ENCODE results near the gene ELOF1. TPM values are rescaled to one million over a fixed set of nuclear protein-coding genes. Genes with fewer than 3 reads are reported as not detected.

The ELOF1 gene
- total RNA-seq, 1 experiment from 2014 or later, result 65.5 TPM

GRCh38 chr19:11555246-11555645, 3.8 kb downstream of the ELOF1 start:
- Histone ChIP-seq H3K9me3 (ENCODE audit: insufficient read depth, low read depth) (no peaks in the 10 kb centered on the region), H3K27ac (no peak overlapping the region), H3K4me1 (replicated peaks; ENCODE audit: insufficient read depth) (peaks cover 9% of the 10 kb centered on the region; the same call in 1 of the 2 replicates), H3K27me3 (ENCODE audit: insufficient read depth, low read depth) (no peaks in the 10 kb centered on the region), H3K4me2 (no peak overlapping the region), H3K79me2 (ENCODE audit: low read depth) (peaks cover 51% of the 10 kb centered on the region), H2AFZ (no peak overlapping the region), H3K9me2 (ENCODE audit: insufficient read depth) (no peaks in the 10 kb centered on the region), H4K20me1 (ENCODE audit: insufficient read depth) (peaks cover 24% of the 10 kb centered on the region), H3F3A (ENCODE audit: insufficient read depth, low read depth) (peaks cover 10% of the 10 kb centered on the region; the same call in 1 of the 2 replicates), H3K36me3 (ENCODE audit: low read depth) (0 out of 2 replicates have a peak, but pooled peaks cover 11% of the 10 kb centered on the region), H3K4me3 (no peak overlapping the region)
- ChIA-PET CTCF (interaction anchor here (0.7 kb wide), 1 partner anchor 305 kb away, joined by 7 read pairs; no protein-coding TSS in a partner anchor), POLR2A (ENCODE audit: unreplicated experiment) (no interaction called here)
- BruUV-seq (replicated peaks), result no TSS peak
- TF ChIP-seq CTCF (conservative IDR thresholded peaks at IDR 0.05) (no peak), EZH2 (IDR thresholded peaks at IDR 0.05; ENCODE audit: low read depth) (no peak)
- intact Hi-C loops (cut with micrococcal nuclease; ENCODE audit: unreplicated experiment), result no loop called here
- no peak for DNase-seq

GRCh38 chr19:11554160-11554559, 4.9 kb downstream of the ELOF1 start:
- Histone ChIP-seq H3K9me3 (ENCODE audit: insufficient read depth, low read depth) (no peaks in the 10 kb centered on the region), H3K4me1 (replicated peaks; ENCODE audit: insufficient read depth) (peaks cover 6% of the 10 kb centered on the region; the same call in 1 of the 2 replicates), H3K79me2 (ENCODE audit: low read depth) (peaks cover 42% of the 10 kb centered on the region), H3F3A (ENCODE audit: insufficient read depth, low read depth) (peaks cover 5% of the 10 kb centered on the region; the same call in 1 of the 2 replicates), H4K20me1 (ENCODE audit: insufficient read depth) (peaks cover 24% of the 10 kb centered on the region), H3K27ac (no peak overlapping the region), H3K9me2 (ENCODE audit: insufficient read depth) (no peaks in the 10 kb centered on the region), H2AFZ (no peak overlapping the region), H3K4me2 (no peak overlapping the region), H3K4me3 (no peak overlapping the region), H3K27me3 (ENCODE audit: insufficient read depth, low read depth) (no peaks in the 10 kb centered on the region), H3K36me3 (ENCODE audit: low read depth) (0 out of 2 replicates have a peak, but pooled peaks cover 11% of the 10 kb centered on the region)
- ChIA-PET POLR2A (ENCODE audit: unreplicated experiment) (interaction anchor here (0.5 to 0.6 kb wide), 2 partner anchors 41 to 655 kb away, joined by 4 to 9 read pairs; no protein-coding TSS in a partner anchor), CTCF (no interaction called here)
- no peak for DNase-seq
- TF ChIP-seq EZH2 (IDR thresholded peaks at IDR 0.05; ENCODE audit: low read depth) (no peak), CTCF (conservative IDR thresholded peaks at IDR 0.05) (no peak)
- intact Hi-C loops (cut with micrococcal nuclease; ENCODE audit: unreplicated experiment), result no loop called here
- BruUV-seq (replicated peaks), result no TSS peak

- Histone ChIP-seq H4K20me1 (ENCODE audit: insufficient read depth) (peaks cover 20% of the 10 kb centered on the region), H3K4me2 (no peak overlapping the region), H3K36me3 (ENCODE audit: low read depth) (0 out of 2 replicates have a peak, but pooled peaks cover 11% of the 10 kb centered on the region), H2AFZ (no peak overlapping the region), H3K27ac (no peak overlapping the region), H3K4me1 (replicated peaks; ENCODE audit: insufficient read depth) (peaks cover 3% of the 10 kb centered on the region; the same call in 1 of the 2 replicates), H3K79me2 (ENCODE audit: low read depth) (peaks cover 31% of the 10 kb centered on the region), H3K9me2 (ENCODE audit: insufficient read depth) (no peaks in the 10 kb centered on the region), H3K9me3 (ENCODE audit: insufficient read depth, low read depth) (no peaks in the 10 kb centered on the region), H3K4me3 (no peak overlapping the region), H3K27me3 (ENCODE audit: insufficient read depth, low read depth) (no peaks in the 10 kb centered on the region), H3F3A (ENCODE audit: insufficient read depth, low read depth) (peaks cover 5% of the 10 kb centered on the region; the same call in 1 of the 2 replicates)
- DNase-seq, result no peak
- TF ChIP-seq EZH2 (IDR thresholded peaks at IDR 0.05; ENCODE audit: low read depth), result no peak
- no peak for TF ChIP-seq CTCF (conservative IDR thresholded peaks at IDR 0.05)
- intact Hi-C loops (cut with micrococcal nuclease; ENCODE audit: unreplicated experiment), result no loop called here
- BruUV-seq (replicated peaks), result no TSS peak
- POLR2A ChIA-PET (ENCODE audit: unreplicated experiment), result no interaction called here
- CTCF ChIA-PET, result no interaction called here
Measured at GRCh38 chr19:11552666-11553372, 6.2 kb downstream of the ELOF1 start.
